Neural cell (in vitro differentiated cells): ENCODE measurements around the gene VEZF1. TPM values are rescaled to one million over a fixed set of nuclear protein-coding genes. Genes with fewer than 3 reads are reported as not detected.

Experiments
- H2AFZ ChIP-seq: fragments of 200-600, 300-800 bp; sonication (generic), shearing (Covaris generic); 2 replicates; pipeline ENCODE4 v1.6.0; 2014; ENCODE audit warnings: low read depth, mild to moderate bottlenecking, antibody characterized with exemption, low read length, moderate library complexity
- H3F3A ChIP-seq: fragments of 200-600 bp; shearing (Covaris generic); 2 replicates; pipeline ENCODE4 v1.6.1; 2016; ENCODE audit warnings: mild to moderate bottlenecking, moderate library complexity, mixed read lengths, antibody characterized with exemption, low read length; ENCODE audit not compliant: insufficient read depth, poor library complexity, severe bottlenecking
- H3K27ac ChIP-seq: fragments of 200-600, 300-800 bp; sonication (generic), shearing (Covaris generic); 2 replicates; pipeline ENCODE4 v1.5.1; 2014; ENCODE audit warnings: mild to moderate bottlenecking, low read length, moderate library complexity
- H3K27me3 ChIP-seq: fragments of 300-800, 200-600 bp; sonication (generic), shearing (Covaris generic); 2 replicates; pipeline ENCODE4 v1.6.0; 2014; ENCODE audit warnings: mild to moderate bottlenecking, low read depth, low read length, moderate library complexity; ENCODE audit not compliant: insufficient read depth
- H3K36me3 ChIP-seq: fragments of 300-800, 200-600 bp; sonication (generic), shearing (Covaris generic); 2 replicates; pipeline ENCODE4 v1.5.1; 2014; ENCODE audit warnings: mild to moderate bottlenecking, antibody characterized with exemption, low read length, moderate library complexity; ENCODE audit not compliant: insufficient read depth
- H3K4me2 ChIP-seq: fragments of 300-800, 200-600 bp; sonication (generic), shearing (Covaris generic); 2 replicates; pipeline ENCODE4 v1.6.0; 2014; ENCODE audit warnings: mild to moderate bottlenecking, low read length
- H3K4me3 ChIP-seq: fragments of 300-800, 200-600 bp; sonication (generic), shearing (Covaris generic); 2 replicates; pipeline ENCODE4 v1.5.1; 2014; ENCODE audit warnings: mild to moderate bottlenecking, low read length, moderate library complexity
- H3K79me2 ChIP-seq: fragments of 200-600 bp; shearing (Covaris generic); replicated peaks from 2 replicates; pipeline ENCODE4 v1.6.0; 2014; ENCODE audit warnings: mild to moderate bottlenecking, low read length, moderate library complexity; ENCODE audit not compliant: insufficient read depth
- H3K9ac ChIP-seq: fragments of 300-800, 200-600 bp; sonication (generic), shearing (Covaris generic); 2 replicates; pipeline ENCODE4 v1.6.1; 2016; ENCODE audit warnings: mild to moderate bottlenecking, low read length, mixed read lengths
- H3K9me2 ChIP-seq: fragments of 200-600 bp; shearing (Covaris generic); 2 replicates; pipeline ENCODE4 v1.6.1; 2016; ENCODE audit warnings: mild to moderate bottlenecking, low read length, mixed read lengths; ENCODE audit not compliant: insufficient read depth
- H3K9me3 ChIP-seq: fragments of 200-600, 300-800 bp; sonication (generic), shearing (Covaris generic); 2 replicates; pipeline ENCODE4 v1.6.1; 2016; ENCODE audit warnings: mild to moderate bottlenecking, mixed run types, low read length, moderate library complexity, mixed read lengths
- H4K20me1 ChIP-seq: fragments of 200-600 bp; shearing (Covaris generic); 2 replicates; pipeline ENCODE4 v1.6.1; 2016; ENCODE audit warnings: mild to moderate bottlenecking, mixed run types; ENCODE audit not compliant: insufficient read depth
- EP300 ChIP-seq: fragments of 450-650 bp; conservative IDR thresholded peaks from 2 replicates; pipeline ENCODE4 v1.6.1; 2014; ENCODE audit warnings: antibody characterized with exemption, mild to moderate bottlenecking, moderate library complexity; ENCODE audit not compliant: poor library complexity, severe bottlenecking
- EZH2 ChIP-seq: fragments of 200-600, 300-800 bp; shearing (Covaris generic), sonication (generic); IDR thresholded peaks from 2 replicates; pipeline ENCODE4 v1.6.1; 2014; ENCODE audit warnings: antibody characterized with exemption, low read length, borderline replicate concordance, mild to moderate bottlenecking; ENCODE audit not compliant: insufficient read depth, poor library complexity, severe bottlenecking
- MXI1 ChIP-seq: fragments of 450-650 bp; conservative IDR thresholded peaks from 2 replicates; pipeline ENCODE4 v1.6.1; 2014; ENCODE audit warnings: antibody characterized with exemption, mild to moderate bottlenecking; ENCODE audit not compliant: poor library complexity, severe bottlenecking
- POLR2AphosphoS5 ChIP-seq: IDR thresholded peaks from 2 replicates; pipeline ENCODE4 v1.6.1; 2012
- RAD21 ChIP-seq: fragments of 450-650 bp; conservative IDR thresholded peaks from 2 replicates; pipeline ENCODE4 v1.6.1; 2014; ENCODE audit warnings: antibody characterized with exemption, mild to moderate bottlenecking, moderate library complexity
- REST ChIP-seq: IDR thresholded peaks from 2 replicates; pipeline ENCODE4 v1.6.1; 2012; ENCODE audit warnings: borderline replicate concordance
- SMC3 ChIP-seq: fragments of 450-650 bp; conservative IDR thresholded peaks from 2 replicates; pipeline ENCODE4 v1.6.1; 2014; ENCODE audit warnings: antibody characterized with exemption, mild to moderate bottlenecking, moderate library complexity; ENCODE audit not compliant: poor library complexity
- TAF1 ChIP-seq: IDR thresholded peaks from 2 replicates; pipeline ENCODE4 v1.6.1; 2012; ENCODE audit warnings: low read depth
- polyA plus RNA-seq: library from polyadenylated mRNA; depleted of rRNA; stranded (reverse); fragments of >200 nt; gene quantifications from 2 replicates; pipeline ENCODE4 v1.2.3, GENCODE V29; 2014
- TF ChIP-seq, protein P1 (sequence below): fragments of 450-650 bp; IDR thresholded peaks from 2 replicates; pipeline ENCODE4 v1.5.1; 2014; ENCODE audit warnings: antibody characterized with exemption, mild to moderate bottlenecking, moderate library complexity; ENCODE audit not compliant: poor library complexity, severe bottlenecking

The VEZF1 gene
- polyA plus RNA-seq, 1 donor from 2014 or later = 64.6 TPM

DNA sequence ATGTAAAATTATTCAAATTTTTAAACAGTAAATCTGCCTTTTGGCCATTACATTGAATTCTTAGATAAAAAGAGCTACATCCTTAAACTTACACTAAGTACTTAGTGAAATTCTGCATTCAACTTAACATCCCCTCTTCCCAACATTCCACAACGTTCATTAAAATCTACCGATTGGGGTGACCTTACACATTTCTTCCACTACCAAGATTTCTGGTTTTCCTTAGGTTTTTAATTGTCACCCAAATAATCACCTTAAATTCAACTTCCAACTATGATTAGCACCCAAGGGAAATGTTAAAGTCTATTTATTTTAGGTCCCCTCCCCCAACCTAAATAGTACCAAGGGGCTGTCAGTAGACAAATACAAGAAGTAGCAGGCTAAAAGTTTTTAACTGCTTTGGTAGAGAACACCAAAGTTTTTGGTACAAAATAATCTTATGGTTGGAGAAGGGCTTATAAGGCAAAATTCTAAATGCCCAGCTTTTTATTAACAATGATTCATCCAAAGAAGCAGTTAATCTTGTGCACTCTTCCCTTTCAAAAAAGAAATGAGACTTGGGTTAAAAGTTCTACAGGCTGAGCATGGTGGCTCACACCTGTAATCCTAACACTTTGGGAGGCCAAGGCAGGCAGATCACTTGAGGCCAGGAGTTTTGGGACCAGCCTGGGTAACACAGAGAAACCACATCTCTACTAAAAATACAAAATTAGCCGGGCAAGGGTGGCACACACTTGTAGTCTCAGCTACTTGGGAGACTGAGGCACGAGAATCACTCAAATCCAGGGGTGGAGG is 14.3 kb upstream of the VEZF1 start:
- TF ChIP-seq TAF1 (no peak), REST (no peak), POLR2AphosphoS5 (no peak), EZH2 (no peak), RAD21 (no peak), SMC3 (no peak), EP300 (no peak), MXI1 (no peak)
- TF ChIP-seq, protein P1, sequence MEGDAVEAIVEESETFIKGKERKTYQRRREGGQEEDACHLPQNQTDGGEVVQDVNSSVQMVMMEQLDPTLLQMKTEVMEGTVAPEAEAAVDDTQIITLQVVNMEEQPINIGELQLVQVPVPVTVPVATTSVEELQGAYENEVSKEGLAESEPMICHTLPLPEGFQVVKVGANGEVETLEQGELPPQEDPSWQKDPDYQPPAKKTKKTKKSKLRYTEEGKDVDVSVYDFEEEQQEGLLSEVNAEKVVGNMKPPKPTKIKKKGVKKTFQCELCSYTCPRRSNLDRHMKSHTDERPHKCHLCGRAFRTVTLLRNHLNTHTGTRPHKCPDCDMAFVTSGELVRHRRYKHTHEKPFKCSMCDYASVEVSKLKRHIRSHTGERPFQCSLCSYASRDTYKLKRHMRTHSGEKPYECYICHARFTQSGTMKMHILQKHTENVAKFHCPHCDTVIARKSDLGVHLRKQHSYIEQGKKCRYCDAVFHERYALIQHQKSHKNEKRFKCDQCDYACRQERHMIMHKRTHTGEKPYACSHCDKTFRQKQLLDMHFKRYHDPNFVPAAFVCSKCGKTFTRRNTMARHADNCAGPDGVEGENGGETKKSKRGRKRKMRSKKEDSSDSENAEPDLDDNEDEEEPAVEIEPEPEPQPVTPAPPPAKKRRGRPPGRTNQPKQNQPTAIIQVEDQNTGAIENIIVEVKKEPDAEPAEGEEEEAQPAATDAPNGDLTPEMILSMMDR = no peak
- peaks cover 6% of the 10 kb centered on the region for H3K36me3 ChIP-seq
- peaks cover 47% of the 10 kb centered on the region for H3K79me2 ChIP-seq
- H4K20me1 ChIP-seq = peaks cover 6% of the 10 kb centered on the region
- no peak overlapping the region for H3K4me3 ChIP-seq
- H3K9me3 ChIP-seq = no peaks in the 10 kb centered on the region
- H3K9me2 ChIP-seq = no peaks in the 10 kb centered on the region
- no peak overlapping the region for H3K27ac ChIP-seq
- no peak overlapping the region for H3K9ac ChIP-seq
- no peak overlapping the region for H3K4me2 ChIP-seq
- H3K27me3 ChIP-seq = no peaks in the 10 kb centered on the region
- no peak overlapping the region for H2AFZ ChIP-seq
- H3F3A ChIP-seq = peaks cover 8% of the 10 kb centered on the region

DNA sequence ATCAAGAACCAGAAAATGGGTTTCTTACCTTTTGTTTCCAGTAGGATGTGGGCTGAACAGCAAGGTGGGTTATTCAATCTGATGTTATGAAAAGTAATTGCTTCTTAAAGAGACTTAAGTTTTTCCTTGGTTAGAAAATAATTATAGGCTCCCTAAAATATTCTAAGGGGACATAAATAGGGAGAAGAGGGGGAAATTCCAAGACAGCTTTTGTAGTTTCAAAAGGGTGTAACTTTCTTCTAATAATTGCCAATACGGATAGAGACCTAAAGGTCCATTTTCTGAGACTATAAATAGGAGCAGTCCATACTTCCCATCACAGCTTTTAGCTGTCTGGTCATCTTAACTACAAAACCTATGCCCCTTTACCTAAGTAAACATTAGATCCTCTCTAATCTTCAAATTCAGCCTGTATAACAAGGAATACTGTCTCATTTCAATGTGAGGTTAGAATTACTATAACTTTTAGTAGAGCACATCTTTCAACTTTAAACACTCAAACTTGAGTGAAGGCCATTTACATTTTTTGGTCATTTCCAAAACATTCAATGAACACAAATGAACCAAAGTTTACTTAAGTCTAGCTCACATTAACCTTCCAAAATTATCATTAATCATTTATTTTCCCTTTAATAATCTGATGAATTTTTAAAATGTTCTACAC is 13.5 kb upstream of the VEZF1 start:
- peaks cover 6% of the 10 kb centered on the region for H4K20me1 ChIP-seq
- peaks cover 6% of the 10 kb centered on the region for H3K36me3 ChIP-seq
- no peak for TF ChIP-seq EZH2
- no peak for TF ChIP-seq SMC3
- no peak for TF ChIP-seq TAF1
- TF ChIP-seq, protein P1 = no peak
- TF ChIP-seq REST = no peak
- no peak for TF ChIP-seq EP300
- TF ChIP-seq MXI1 = no peak
- no peak for TF ChIP-seq POLR2AphosphoS5
- TF ChIP-seq RAD21 = no peak

More for the DNA sequence above, 13.5 kb upstream of the VEZF1 start:
- peaks cover 47% of the 10 kb centered on the region for H3K79me2 ChIP-seq
- H3F3A ChIP-seq = peaks cover 9% of the 10 kb centered on the region
- no peak overlapping the region for H3K27ac ChIP-seq
- H3K9ac ChIP-seq = no peak overlapping the region
- no peaks in the 10 kb centered on the region for H3K27me3 ChIP-seq
- no peak overlapping the region for H3K4me3 ChIP-seq
- no peak overlapping the region for H3K4me2 ChIP-seq
- no peaks in the 10 kb centered on the region for H3K9me3 ChIP-seq
- no peak overlapping the region for H2AFZ ChIP-seq
- no peaks in the 10 kb centered on the region for H3K9me2 ChIP-seq
